ENCODE results near the gene ZBTB21.
"Not testable (repeated sequence)": the region's sequence is repeated elsewhere in the genome, so short reads cannot be mapped to it uniquely, and the experiment has no call there.

ZBTB21 gene

GRCh38 chr21:41949631-41950030 is 60.5 kb downstream of the ZBTB21 start:
- DNase-seq, result not testable (repeated sequence)

GRCh38 chr21:41948901-41949300 is 61.3 kb downstream of the ZBTB21 start:
- DNase-seq, result no peak

GRCh38 chr21:41948078-41948895 is 61.9 kb downstream of the ZBTB21 start:
- DNase-seq, result peak; percentile 33

GRCh38 chr21:41945982-41946381 is 64.2 kb downstream of the ZBTB21 start:
- DNase-seq, result no peak

GRCh38 chr21:41943851-41944250 is 66.3 kb downstream of the ZBTB21 start:
- no peak for DNase-seq

- DNase-seq, result no peak
Observed at GRCh38 chr21:41942457-41942856, 67.7 kb downstream of the ZBTB21 start.

- no peak for DNase-seq
Observed at GRCh38 chr21:41941941-41942340, 68.2 kb downstream of the ZBTB21 start.

- DNase-seq, result no peak
Observed at GRCh38 chr21:41940431-41940830, 69.7 kb downstream of the ZBTB21 start.

- DNase-seq, result no peak
Observed at GRCh38 chr21:41939391-41939790, 70.8 kb downstream of the ZBTB21 start.

Measured in HCEC 1CT (cell line).